ENCODE measurements around the gene LEFTY2. TPM values are rescaled to one million over a fixed set of nuclear protein-coding genes. Genes with fewer than 3 reads are reported as not detected.
A peak's percentile ranks its signal among the peaks of the same experiment; 100 is the strongest.
"Not testable (repeated sequence)": the region's sequence is repeated elsewhere in the genome, so short reads cannot be mapped to it uniquely, and the experiment has no call there.

LEFTY2 gene
- total RNA-seq, 2 donors from 2014 or later, result 0.99 to 8.0 TPM

DNA sequence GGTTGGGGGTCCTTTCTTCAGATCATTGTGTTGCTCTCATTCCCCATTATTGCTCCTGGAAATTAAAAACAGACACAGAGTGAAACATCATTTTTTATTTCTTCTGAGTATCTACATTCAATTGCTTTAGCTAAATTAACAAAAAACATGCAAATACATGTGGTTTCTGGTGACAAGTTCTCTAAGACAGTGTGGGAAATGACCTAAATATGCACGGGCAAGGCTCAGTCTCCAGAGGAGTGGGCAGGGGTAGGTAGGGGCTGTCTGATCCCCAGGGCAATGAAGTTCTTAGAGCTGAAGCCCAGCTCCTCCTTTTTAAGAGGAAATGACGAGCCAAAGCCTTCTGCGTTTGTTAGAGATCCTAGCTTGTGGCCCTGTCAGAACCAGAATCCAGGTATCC is 4.5 kb downstream of the LEFTY2 start:
- no peaks in the 10 kb centered on the region for H3K9me3 ChIP-seq
- WGBS, 2 donors, result 64 to 67% methylated on average over 3 of the region's 3 CpGs
- peaks cover 7% of the 10 kb centered on the region for H3K4me1 ChIP-seq
- H3K27me3 ChIP-seq, result no peaks in the 10 kb centered on the region
- intact Hi-C loops (cut with DNase I), result no loop called here
- no peak for TF ChIP-seq POLR2A (IDR thresholded peaks at IDR 0.05)
- TF ChIP-seq, protein P1, sequence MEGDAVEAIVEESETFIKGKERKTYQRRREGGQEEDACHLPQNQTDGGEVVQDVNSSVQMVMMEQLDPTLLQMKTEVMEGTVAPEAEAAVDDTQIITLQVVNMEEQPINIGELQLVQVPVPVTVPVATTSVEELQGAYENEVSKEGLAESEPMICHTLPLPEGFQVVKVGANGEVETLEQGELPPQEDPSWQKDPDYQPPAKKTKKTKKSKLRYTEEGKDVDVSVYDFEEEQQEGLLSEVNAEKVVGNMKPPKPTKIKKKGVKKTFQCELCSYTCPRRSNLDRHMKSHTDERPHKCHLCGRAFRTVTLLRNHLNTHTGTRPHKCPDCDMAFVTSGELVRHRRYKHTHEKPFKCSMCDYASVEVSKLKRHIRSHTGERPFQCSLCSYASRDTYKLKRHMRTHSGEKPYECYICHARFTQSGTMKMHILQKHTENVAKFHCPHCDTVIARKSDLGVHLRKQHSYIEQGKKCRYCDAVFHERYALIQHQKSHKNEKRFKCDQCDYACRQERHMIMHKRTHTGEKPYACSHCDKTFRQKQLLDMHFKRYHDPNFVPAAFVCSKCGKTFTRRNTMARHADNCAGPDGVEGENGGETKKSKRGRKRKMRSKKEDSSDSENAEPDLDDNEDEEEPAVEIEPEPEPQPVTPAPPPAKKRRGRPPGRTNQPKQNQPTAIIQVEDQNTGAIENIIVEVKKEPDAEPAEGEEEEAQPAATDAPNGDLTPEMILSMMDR (IDR thresholded peaks at IDR 0.05), result no peak
- DNase-seq (no peak), ATAC-seq (no peak)
- no peak overlapping the region for H3K4me3 ChIP-seq
- no peaks in the 10 kb centered on the region for H3K36me3 ChIP-seq (replicated peaks in 1 of 2; ENCODE audit: insufficient read depth in 1 of 2, low read depth in 2 of 2)
- no peak overlapping the region for H3K27ac ChIP-seq

DNA sequence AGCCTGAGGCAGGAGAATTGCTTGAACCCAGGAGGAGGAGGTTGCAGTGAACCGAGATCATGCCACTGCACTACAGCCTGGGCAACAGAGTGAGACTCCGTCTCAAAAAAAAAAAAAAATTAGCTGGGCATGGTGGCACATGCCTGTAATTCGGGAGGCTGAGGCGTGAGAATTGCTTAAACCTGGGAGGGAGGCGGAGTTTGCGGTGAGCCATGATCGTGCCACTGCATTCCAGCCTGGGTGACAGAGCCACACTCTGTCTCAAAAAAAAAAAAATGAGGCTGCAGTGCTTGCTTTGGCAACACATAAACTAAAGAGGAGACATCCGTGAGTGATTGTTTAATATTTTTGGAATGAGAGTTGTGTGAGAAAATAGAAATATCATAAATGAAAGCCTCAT is 4.9 kb downstream of the LEFTY2 start:
- H3K27ac ChIP-seq; H3K36me3 ChIP-seq (replicated peaks in 1 of 2; ENCODE audit: insufficient read depth in 1 of 2, low read depth in 2 of 2); intact Hi-C loops (cut with DNase I); H3K4me3 ChIP-seq; ATAC-seq; H3K27me3 ChIP-seq; H3K4me1 ChIP-seq; H3K9me3 ChIP-seq: not testable (repeated sequence)
- 58 to 60% methylated on average over 8 of the region's 8 CpGs for WGBS, 2 donors
- peak in 3 of 4 donors; percentile 40 to 51 (median 45) for DNase-seq

DNA sequence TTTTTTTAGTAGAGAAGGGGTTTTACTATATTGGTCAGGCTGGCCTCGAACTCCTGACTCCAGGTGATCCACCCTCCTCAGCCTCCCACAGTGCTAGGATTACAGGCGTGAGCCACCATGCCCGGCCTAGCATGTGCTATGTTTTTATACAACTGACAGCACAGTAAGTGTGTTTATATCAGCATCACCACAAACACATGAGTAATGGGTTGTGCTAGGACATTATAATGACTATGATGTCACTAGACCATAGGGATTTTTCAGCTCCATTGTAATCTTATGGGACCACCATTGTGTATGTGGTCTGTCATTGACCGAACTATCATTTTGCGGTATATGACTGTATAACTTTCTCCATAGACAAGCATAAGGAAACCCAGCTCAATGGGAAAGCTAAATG is 6.3 kb downstream of the LEFTY2 start:
- H3K4me1 ChIP-seq, result peaks cover 3% of the 10 kb centered on the region
- ATAC-seq, result no peak
- no peak overlapping the region for H3K27ac ChIP-seq
- no peaks in the 10 kb centered on the region for H3K9me3 ChIP-seq
- no peak for TF ChIP-seq POLR2A (IDR thresholded peaks at IDR 0.05)
- TF ChIP-seq, protein P1 (IDR thresholded peaks at IDR 0.05), result no peak
- no peak overlapping the region for H3K4me3 ChIP-seq
- no peak for DNase-seq
- no peaks in the 10 kb centered on the region for H3K27me3 ChIP-seq
- no peaks in the 10 kb centered on the region for H3K36me3 ChIP-seq (replicated peaks in 1 of 2; ENCODE audit: insufficient read depth in 1 of 2, low read depth in 2 of 2)
- intact Hi-C loops (cut with DNase I), result no loop called here
- 89 to 92% methylated on average over 5 of the region's 5 CpGs for WGBS, 2 donors

DNA sequence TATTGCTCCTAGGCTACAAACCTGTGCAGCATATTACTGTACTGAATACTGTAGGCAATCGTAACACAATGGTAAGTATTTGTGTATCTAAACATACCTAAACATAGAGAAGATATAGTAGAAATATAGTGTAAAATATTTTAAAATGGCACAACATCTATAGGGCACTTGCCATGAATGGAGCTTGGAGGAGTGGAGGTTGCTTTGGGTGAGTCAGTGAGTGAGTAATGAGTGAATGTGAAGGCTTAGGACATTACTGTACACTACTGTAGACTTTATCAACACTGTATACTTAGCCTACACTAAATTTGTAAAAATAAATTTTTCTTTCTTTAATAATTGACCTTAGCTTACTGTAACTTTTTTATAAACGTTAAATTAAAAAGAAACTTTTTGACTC is 7.9 kb downstream of the LEFTY2 start:
- intact Hi-C loops (cut with DNase I), result no loop called here
- DNase-seq (no peak), ATAC-seq (no peak)
- 69 to 84% methylated on average over 2 of the region's 2 CpGs for WGBS, 2 donors
- Histone ChIP-seq H3K4me1 (no peaks in the 10 kb centered on the region), H3K27ac (no peak overlapping the region), H3K27me3 (no peaks in the 10 kb centered on the region), H3K36me3 (replicated peaks in 1 of 2; ENCODE audit: insufficient read depth in 1 of 2, low read depth in 2 of 2) (no peaks in the 10 kb centered on the region), H3K4me3 (no peak overlapping the region), H3K9me3 (no peaks in the 10 kb centered on the region)
- no peak for TF ChIP-seq POLR2A (IDR thresholded peaks at IDR 0.05)
- TF ChIP-seq, protein P1 (IDR thresholded peaks at IDR 0.05), result no peak

- H3K27me3 ChIP-seq, result no peaks in the 10 kb centered on the region
- H3K36me3 ChIP-seq (replicated peaks in 1 of 2; ENCODE audit: insufficient read depth in 1 of 2, low read depth in 2 of 2), result no peaks in the 10 kb centered on the region
- 81 to 83% methylated on average over 5 of the region's 5 CpGs for WGBS, 2 donors
- no peak for DNase-seq
- no peak for TF ChIP-seq POLR2A (IDR thresholded peaks at IDR 0.05)
- TF ChIP-seq, protein P1 (IDR thresholded peaks at IDR 0.05), result no peak
- no peak overlapping the region for H3K4me3 ChIP-seq
- intact Hi-C loops (cut with DNase I), result no loop called here
- no peak overlapping the region for H3K27ac ChIP-seq
- no peaks in the 10 kb centered on the region for H3K9me3 ChIP-seq
- no peaks in the 10 kb centered on the region for H3K4me1 ChIP-seq
- no peak for ATAC-seq
Observed at GRCh38 chr1:225931270-225932136, 9.5 kb downstream of the LEFTY2 start.
